Neural cell (in vitro differentiated cells): ENCODE data around the gene PPP4R2. TPM values are rescaled to one million over a fixed set of nuclear protein-coding genes. Genes with fewer than 3 reads are reported as not detected.

Experiments
- H2AFZ ChIP-seq: fragments of 200-600, 300-800 bp; sonication (generic), shearing (Covaris generic); 2 replicates; pipeline ENCODE4 v1.6.0; 2014; ENCODE audit warnings: low read depth, mild to moderate bottlenecking, antibody characterized with exemption, low read length, moderate library complexity
- H3F3A ChIP-seq: fragments of 200-600 bp; shearing (Covaris generic); 2 replicates; pipeline ENCODE4 v1.6.1; 2016; ENCODE audit warnings: mild to moderate bottlenecking, moderate library complexity, mixed read lengths, antibody characterized with exemption, low read length; ENCODE audit not compliant: insufficient read depth, poor library complexity, severe bottlenecking
- H3K27ac ChIP-seq: fragments of 200-600, 300-800 bp; sonication (generic), shearing (Covaris generic); 2 replicates; pipeline ENCODE4 v1.5.1; 2014; ENCODE audit warnings: mild to moderate bottlenecking, low read length, moderate library complexity
- H3K27me3 ChIP-seq: fragments of 300-800, 200-600 bp; sonication (generic), shearing (Covaris generic); 2 replicates; pipeline ENCODE4 v1.6.0; 2014; ENCODE audit warnings: mild to moderate bottlenecking, low read depth, low read length, moderate library complexity; ENCODE audit not compliant: insufficient read depth
- H3K36me3 ChIP-seq: fragments of 300-800, 200-600 bp; sonication (generic), shearing (Covaris generic); 2 replicates; pipeline ENCODE4 v1.5.1; 2014; ENCODE audit warnings: mild to moderate bottlenecking, antibody characterized with exemption, low read length, moderate library complexity; ENCODE audit not compliant: insufficient read depth
- H3K4me2 ChIP-seq: fragments of 300-800, 200-600 bp; sonication (generic), shearing (Covaris generic); 2 replicates; pipeline ENCODE4 v1.6.0; 2014; ENCODE audit warnings: mild to moderate bottlenecking, low read length
- H3K4me3 ChIP-seq: fragments of 300-800, 200-600 bp; sonication (generic), shearing (Covaris generic); 2 replicates; pipeline ENCODE4 v1.5.1; 2014; ENCODE audit warnings: mild to moderate bottlenecking, low read length, moderate library complexity
- H3K79me2 ChIP-seq: fragments of 200-600 bp; shearing (Covaris generic); replicated peaks from 2 replicates; pipeline ENCODE4 v1.6.0; 2014; ENCODE audit warnings: mild to moderate bottlenecking, low read length, moderate library complexity; ENCODE audit not compliant: insufficient read depth
- H3K9ac ChIP-seq: fragments of 300-800, 200-600 bp; sonication (generic), shearing (Covaris generic); 2 replicates; pipeline ENCODE4 v1.6.1; 2016; ENCODE audit warnings: mild to moderate bottlenecking, low read length, mixed read lengths
- H3K9me2 ChIP-seq: fragments of 200-600 bp; shearing (Covaris generic); 2 replicates; pipeline ENCODE4 v1.6.1; 2016; ENCODE audit warnings: mild to moderate bottlenecking, low read length, mixed read lengths; ENCODE audit not compliant: insufficient read depth
- H3K9me3 ChIP-seq: fragments of 200-600, 300-800 bp; sonication (generic), shearing (Covaris generic); 2 replicates; pipeline ENCODE4 v1.6.1; 2016; ENCODE audit warnings: mild to moderate bottlenecking, mixed run types, low read length, moderate library complexity, mixed read lengths
- H4K20me1 ChIP-seq: fragments of 200-600 bp; shearing (Covaris generic); 2 replicates; pipeline ENCODE4 v1.6.1; 2016; ENCODE audit warnings: mild to moderate bottlenecking, mixed run types; ENCODE audit not compliant: insufficient read depth
- EP300 ChIP-seq: fragments of 450-650 bp; conservative IDR thresholded peaks from 2 replicates; pipeline ENCODE4 v1.6.1; 2014; ENCODE audit warnings: antibody characterized with exemption, mild to moderate bottlenecking, moderate library complexity; ENCODE audit not compliant: poor library complexity, severe bottlenecking
- EZH2 ChIP-seq: fragments of 200-600, 300-800 bp; shearing (Covaris generic), sonication (generic); IDR thresholded peaks from 2 replicates; pipeline ENCODE4 v1.6.1; 2014; ENCODE audit warnings: antibody characterized with exemption, low read length, borderline replicate concordance, mild to moderate bottlenecking; ENCODE audit not compliant: insufficient read depth, poor library complexity, severe bottlenecking
- MXI1 ChIP-seq: fragments of 450-650 bp; conservative IDR thresholded peaks from 2 replicates; pipeline ENCODE4 v1.6.1; 2014; ENCODE audit warnings: antibody characterized with exemption, mild to moderate bottlenecking; ENCODE audit not compliant: poor library complexity, severe bottlenecking
- POLR2AphosphoS5 ChIP-seq: IDR thresholded peaks from 2 replicates; pipeline ENCODE4 v1.6.1; 2012
- RAD21 ChIP-seq: fragments of 450-650 bp; conservative IDR thresholded peaks from 2 replicates; pipeline ENCODE4 v1.6.1; 2014; ENCODE audit warnings: antibody characterized with exemption, mild to moderate bottlenecking, moderate library complexity
- SMC3 ChIP-seq: fragments of 450-650 bp; conservative IDR thresholded peaks from 2 replicates; pipeline ENCODE4 v1.6.1; 2014; ENCODE audit warnings: antibody characterized with exemption, mild to moderate bottlenecking, moderate library complexity; ENCODE audit not compliant: poor library complexity
- TAF1 ChIP-seq: IDR thresholded peaks from 2 replicates; pipeline ENCODE4 v1.6.1; 2012; ENCODE audit warnings: low read depth
- polyA minus RNA-seq: library from RNA; depleted of rRNA, polyadenylated mRNA; stranded (reverse); fragments of >200 nt; gene quantifications from 2 replicates; pipeline ENCODE4 v1.2.3, GENCODE V29; 2014
- polyA plus RNA-seq: library from polyadenylated mRNA; depleted of rRNA; stranded (reverse); fragments of >200 nt; gene quantifications from 2 replicates; pipeline ENCODE4 v1.2.3, GENCODE V29; 2014
- TF ChIP-seq, protein P1 (sequence below): fragments of 450-650 bp; IDR thresholded peaks from 2 replicates; pipeline ENCODE4 v1.5.1; 2014; ENCODE audit warnings: antibody characterized with exemption, mild to moderate bottlenecking, moderate library complexity; ENCODE audit not compliant: poor library complexity, severe bottlenecking
- TF ChIP-seq, protein P2 (sequence below): IDR thresholded peaks from 2 replicates; pipeline ENCODE4 v1.6.1; 2012; ENCODE audit warnings: borderline replicate concordance

PPP4R2 gene, protein sequence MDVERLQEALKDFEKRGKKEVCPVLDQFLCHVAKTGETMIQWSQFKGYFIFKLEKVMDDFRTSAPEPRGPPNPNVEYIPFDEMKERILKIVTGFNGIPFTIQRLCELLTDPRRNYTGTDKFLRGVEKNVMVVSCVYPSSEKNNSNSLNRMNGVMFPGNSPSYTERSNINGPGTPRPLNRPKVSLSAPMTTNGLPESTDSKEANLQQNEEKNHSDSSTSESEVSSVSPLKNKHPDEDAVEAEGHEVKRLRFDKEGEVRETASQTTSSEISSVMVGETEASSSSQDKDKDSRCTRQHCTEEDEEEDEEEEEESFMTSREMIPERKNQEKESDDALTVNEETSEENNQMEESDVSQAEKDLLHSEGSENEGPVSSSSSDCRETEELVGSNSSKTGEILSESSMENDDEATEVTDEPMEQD
- polyA plus RNA-seq (53.0 and 65.5 TPM in 2 replicates), polyA minus RNA-seq (131 and 136 TPM in 2 replicates)

- peaks cover 4% of the 10 kb centered on the region for H3K36me3 ChIP-seq
- H3K9me3 ChIP-seq = no peaks in the 10 kb centered on the region
- peaks cover 10% of the 10 kb centered on the region for H4K20me1 ChIP-seq
- H3K9ac ChIP-seq = peak within 1 kb of the TSS; percentile 87
- TF ChIP-seq, protein P1, sequence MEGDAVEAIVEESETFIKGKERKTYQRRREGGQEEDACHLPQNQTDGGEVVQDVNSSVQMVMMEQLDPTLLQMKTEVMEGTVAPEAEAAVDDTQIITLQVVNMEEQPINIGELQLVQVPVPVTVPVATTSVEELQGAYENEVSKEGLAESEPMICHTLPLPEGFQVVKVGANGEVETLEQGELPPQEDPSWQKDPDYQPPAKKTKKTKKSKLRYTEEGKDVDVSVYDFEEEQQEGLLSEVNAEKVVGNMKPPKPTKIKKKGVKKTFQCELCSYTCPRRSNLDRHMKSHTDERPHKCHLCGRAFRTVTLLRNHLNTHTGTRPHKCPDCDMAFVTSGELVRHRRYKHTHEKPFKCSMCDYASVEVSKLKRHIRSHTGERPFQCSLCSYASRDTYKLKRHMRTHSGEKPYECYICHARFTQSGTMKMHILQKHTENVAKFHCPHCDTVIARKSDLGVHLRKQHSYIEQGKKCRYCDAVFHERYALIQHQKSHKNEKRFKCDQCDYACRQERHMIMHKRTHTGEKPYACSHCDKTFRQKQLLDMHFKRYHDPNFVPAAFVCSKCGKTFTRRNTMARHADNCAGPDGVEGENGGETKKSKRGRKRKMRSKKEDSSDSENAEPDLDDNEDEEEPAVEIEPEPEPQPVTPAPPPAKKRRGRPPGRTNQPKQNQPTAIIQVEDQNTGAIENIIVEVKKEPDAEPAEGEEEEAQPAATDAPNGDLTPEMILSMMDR = peak; percentile 16
- TF ChIP-seq EZH2 = no peak
- TF ChIP-seq, protein P2, sequence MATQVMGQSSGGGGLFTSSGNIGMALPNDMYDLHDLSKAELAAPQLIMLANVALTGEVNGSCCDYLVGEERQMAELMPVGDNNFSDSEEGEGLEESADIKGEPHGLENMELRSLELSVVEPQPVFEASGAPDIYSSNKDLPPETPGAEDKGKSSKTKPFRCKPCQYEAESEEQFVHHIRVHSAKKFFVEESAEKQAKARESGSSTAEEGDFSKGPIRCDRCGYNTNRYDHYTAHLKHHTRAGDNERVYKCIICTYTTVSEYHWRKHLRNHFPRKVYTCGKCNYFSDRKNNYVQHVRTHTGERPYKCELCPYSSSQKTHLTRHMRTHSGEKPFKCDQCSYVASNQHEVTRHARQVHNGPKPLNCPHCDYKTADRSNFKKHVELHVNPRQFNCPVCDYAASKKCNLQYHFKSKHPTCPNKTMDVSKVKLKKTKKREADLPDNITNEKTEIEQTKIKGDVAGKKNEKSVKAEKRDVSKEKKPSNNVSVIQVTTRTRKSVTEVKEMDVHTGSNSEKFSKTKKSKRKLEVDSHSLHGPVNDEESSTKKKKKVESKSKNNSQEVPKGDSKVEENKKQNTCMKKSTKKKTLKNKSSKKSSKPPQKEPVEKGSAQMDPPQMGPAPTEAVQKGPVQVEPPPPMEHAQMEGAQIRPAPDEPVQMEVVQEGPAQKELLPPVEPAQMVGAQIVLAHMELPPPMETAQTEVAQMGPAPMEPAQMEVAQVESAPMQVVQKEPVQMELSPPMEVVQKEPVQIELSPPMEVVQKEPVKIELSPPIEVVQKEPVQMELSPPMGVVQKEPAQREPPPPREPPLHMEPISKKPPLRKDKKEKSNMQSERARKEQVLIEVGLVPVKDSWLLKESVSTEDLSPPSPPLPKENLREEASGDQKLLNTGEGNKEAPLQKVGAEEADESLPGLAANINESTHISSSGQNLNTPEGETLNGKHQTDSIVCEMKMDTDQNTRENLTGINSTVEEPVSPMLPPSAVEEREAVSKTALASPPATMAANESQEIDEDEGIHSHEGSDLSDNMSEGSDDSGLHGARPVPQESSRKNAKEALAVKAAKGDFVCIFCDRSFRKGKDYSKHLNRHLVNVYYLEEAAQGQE = no peak
- peak; percentile 99 for TF ChIP-seq POLR2AphosphoS5
- TF ChIP-seq MXI1 = peak; percentile 65
- TF ChIP-seq SMC3 = no peak
- no peak for TF ChIP-seq EP300
- peak; percentile 21 for TF ChIP-seq TAF1
- no peak for TF ChIP-seq RAD21
- peak within 1 kb of the TSS; percentile 77 for H3K27ac ChIP-seq
- peaks cover 48% of the 10 kb centered on the region for H3K79me2 ChIP-seq
- H2AFZ ChIP-seq = peak within 1 kb of the TSS; percentile 95
- no peaks in the 10 kb centered on the region for H3F3A ChIP-seq
- H3K4me3 ChIP-seq = peak within 1 kb of the TSS; percentile 88
- H3K27me3 ChIP-seq = no peaks in the 10 kb centered on the region
- H3K9me2 ChIP-seq = no peaks in the 10 kb centered on the region
- peak within 1 kb of the TSS; percentile 98 for H3K4me2 ChIP-seq
These were observed at the start of gene PPP4R2 for GRCh38 chr3:72996473-72997333. Gene PPP4R2, plus strand, starts transcription at chr3:72996811. Its CDS starts 227 bp downstream, at chr3:72997038.
